GM12872 (cell line): Measurements from ENCODE around the gene RCOR1.

Source experiments
- CTCF ChIP-seq: IDR thresholded peaks from 3 replicates; pipeline ENCODE4 v1.5.1; 2011; ENCODE audit warnings: low read depth, mild to moderate bottlenecking, low read length, moderate library complexity; ENCODE audit not compliant: insufficient read depth

RCOR1 gene

GRCh38 chr14:102759456-102760187 lies 167.2 kb downstream of the RCOR1 start:
- no peak for TF ChIP-seq CTCF

GRCh38 chr14:102760496-102761193 lies 168.2 kb downstream of the RCOR1 start:
- TF ChIP-seq CTCF: no peak

- no peak for TF ChIP-seq CTCF
These were observed 168.8 kb downstream of the RCOR1 start for GRCh38 chr14:102761206-102761605.

GRCh38 chr14:102764220-102764671 lies 171.8 kb downstream of the RCOR1 start:
- TF ChIP-seq CTCF: no peak

- TF ChIP-seq CTCF: no peak
These were observed 176.0 kb downstream of the RCOR1 start for GRCh38 chr14:102768223-102769048.

GRCh38 chr14:102769049-102769327 lies 176.5 kb downstream of the RCOR1 start:
- TF ChIP-seq CTCF: no peak
